Measurements from ENCODE around the gene RBMX.
"Not testable (repeated sequence)": the region's sequence is repeated elsewhere in the genome, so short reads cannot be mapped to it uniquely, and the experiment has no call there.

The RBMX gene

DNA sequence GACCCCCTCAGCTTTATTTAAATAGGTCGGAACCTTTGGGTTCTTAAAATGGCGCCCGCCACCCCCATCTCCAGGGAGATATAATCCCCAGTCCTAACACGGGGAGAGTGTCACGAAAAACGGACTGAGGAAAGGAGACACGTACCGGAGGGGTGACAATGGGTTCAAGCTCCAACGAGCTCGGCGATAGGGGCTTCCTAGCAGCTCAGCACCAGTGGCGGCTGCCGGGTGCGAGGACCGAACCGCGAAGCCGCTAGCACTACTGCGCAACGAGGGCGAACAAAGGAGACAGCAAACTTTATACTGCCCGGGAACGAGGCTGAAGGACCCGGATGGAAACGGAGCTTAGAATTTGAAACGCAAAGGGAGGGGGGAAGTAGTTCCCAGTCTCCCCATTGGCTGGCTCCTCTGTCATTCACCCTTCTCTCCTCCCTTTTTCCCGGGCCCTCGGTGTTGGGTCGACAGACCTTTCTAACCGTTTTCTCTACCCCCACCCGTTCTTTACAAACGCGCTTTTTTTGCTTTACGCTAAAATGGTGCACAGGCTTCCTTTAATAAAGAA, at the start of gene RBMX:
RBMX (minus strand) TSS at position 274 of the 562 bp plus-strand sequence. CDS start 1,298 bp downstream, outside the sequence.
- DNase-seq (ENCODE audit: low read depth) = peak; percentile 96
- peak within 1 kb of the TSS; percentile 89 for H3K4me3 ChIP-seq (replicated peaks; ENCODE audit: low read depth, low read length)
- TF ChIP-seq, protein P1, sequence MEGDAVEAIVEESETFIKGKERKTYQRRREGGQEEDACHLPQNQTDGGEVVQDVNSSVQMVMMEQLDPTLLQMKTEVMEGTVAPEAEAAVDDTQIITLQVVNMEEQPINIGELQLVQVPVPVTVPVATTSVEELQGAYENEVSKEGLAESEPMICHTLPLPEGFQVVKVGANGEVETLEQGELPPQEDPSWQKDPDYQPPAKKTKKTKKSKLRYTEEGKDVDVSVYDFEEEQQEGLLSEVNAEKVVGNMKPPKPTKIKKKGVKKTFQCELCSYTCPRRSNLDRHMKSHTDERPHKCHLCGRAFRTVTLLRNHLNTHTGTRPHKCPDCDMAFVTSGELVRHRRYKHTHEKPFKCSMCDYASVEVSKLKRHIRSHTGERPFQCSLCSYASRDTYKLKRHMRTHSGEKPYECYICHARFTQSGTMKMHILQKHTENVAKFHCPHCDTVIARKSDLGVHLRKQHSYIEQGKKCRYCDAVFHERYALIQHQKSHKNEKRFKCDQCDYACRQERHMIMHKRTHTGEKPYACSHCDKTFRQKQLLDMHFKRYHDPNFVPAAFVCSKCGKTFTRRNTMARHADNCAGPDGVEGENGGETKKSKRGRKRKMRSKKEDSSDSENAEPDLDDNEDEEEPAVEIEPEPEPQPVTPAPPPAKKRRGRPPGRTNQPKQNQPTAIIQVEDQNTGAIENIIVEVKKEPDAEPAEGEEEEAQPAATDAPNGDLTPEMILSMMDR (IDR thresholded peaks at IDR 0.05; ENCODE audit: low read length, missing control alignments) = no peak

DNA sequence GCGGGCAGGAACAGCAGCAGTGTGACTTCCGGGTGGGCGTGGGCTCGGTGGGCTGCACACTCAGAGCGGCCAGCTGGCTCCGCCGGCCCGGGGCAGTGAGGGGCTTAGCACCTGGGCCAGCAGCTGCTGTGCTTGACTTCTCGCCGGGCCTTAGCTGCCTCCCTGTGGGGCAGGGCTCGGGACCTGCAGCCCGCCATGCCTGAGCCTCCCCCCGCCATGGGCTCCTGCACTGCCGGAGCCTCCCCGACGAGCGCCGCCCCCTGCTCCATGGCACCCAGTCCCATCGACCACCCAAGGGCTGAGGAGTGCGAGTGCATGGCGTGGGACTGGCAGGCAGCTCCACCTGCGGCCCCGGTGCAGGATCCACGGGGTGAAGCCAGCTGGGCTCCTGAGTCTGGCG, 40.9 kb upstream of the RBMX start:
- H3K4me3 ChIP-seq (replicated peaks; ENCODE audit: low read depth, low read length); DNase-seq (ENCODE audit: low read depth): not testable (repeated sequence)

DNA sequence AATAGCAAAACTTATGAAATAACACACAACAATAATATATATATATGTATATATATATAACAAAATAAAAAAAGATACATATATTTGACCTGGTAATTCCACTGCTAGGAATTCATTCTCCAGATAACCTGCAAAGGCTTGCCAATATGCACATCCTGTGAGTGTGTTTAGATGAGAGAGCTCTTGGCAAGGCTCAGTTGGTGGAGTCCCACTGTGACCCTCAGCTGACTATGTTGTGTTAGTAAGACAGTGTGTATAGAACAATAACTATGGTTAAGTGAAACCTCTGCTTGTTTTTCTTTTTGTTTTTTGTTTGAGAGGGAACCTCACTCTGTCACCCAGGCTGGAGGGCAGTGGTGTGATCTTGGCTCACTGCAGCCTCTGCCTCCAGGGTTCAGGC, 39.5 kb upstream of the RBMX start:
- TF ChIP-seq, protein P1 (IDR thresholded peaks at IDR 0.05; ENCODE audit: low read length, missing control alignments) = no peak
- DNase-seq (ENCODE audit: low read depth) = peak; percentile 33

DNA sequence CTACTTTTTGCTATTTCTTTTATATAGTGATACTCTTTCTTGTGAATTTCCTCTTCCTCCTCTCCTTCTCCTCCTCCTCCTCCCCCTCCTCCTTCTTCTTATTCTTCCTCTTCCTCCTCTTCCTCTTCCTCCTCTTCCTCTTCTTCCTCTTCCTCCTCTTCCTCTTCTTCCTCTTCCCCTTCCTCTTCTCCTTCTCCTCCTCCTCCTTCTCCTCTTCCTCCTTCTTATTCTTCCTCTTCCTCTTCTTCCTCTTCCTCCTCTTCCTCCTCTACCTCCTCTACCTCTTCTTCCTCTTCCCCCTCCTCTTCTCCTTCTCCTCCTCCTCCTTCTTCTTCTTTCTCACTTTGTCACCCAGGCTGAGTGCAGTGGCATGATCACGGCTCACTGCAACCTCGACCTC, 36.3 kb upstream of the RBMX start:
- DNase-seq (ENCODE audit: low read depth) = no peak
- TF ChIP-seq, protein P1 (IDR thresholded peaks at IDR 0.05; ENCODE audit: low read length, missing control alignments) = no peak
- H3K4me3 ChIP-seq (replicated peaks; ENCODE audit: low read depth, low read length) = no peak overlapping the region

More for the DNA sequence above, 39.5 kb upstream of the RBMX start:
- H3K4me3 ChIP-seq (replicated peaks; ENCODE audit: low read depth, low read length) = no peak overlapping the region

DNA sequence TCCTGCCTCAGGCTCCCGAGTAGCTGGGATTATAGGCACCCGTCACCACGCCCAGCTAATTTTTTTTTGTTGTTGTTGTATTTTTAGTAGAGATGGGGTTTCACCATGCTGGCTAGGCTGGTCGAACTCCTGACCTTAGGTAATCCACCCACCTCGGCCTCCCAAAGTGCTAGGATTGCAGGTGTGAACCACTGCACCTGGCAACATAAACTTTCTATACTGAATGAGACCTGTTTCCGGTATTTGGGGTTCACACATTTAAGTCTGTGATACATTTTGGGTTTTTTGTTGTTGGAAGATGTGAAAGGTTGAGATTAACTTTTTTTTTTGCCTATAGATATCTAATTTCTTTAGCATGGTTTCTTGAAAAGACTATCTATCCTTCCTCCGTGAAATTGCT, 31.1 kb upstream of the RBMX start:
- DNase-seq (ENCODE audit: low read depth) = not testable (repeated sequence)

DNA sequence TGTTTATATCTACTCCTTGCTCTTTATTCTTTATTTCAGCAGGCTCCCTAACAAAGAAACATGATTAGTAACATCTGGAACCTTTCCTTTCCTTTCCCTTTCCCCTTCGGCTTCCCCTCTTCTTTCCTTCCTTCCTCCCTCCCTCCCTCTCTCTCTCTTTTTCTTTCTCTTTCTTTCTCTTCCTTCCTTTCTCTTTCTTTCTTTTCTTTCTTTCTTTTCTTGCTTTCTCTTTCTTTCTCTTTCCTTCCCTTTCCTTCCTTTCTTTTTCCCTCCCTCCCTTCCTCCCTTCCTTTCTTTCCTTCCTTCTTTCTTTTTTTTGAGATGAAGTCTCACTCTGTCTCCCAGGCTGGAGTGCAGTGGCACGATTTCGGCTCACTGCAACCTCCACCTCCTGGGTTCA, 30.7 kb upstream of the RBMX start:
- TF ChIP-seq, protein P1 (IDR thresholded peaks at IDR 0.05; ENCODE audit: low read length, missing control alignments) = no peak
- H3K4me3 ChIP-seq (replicated peaks; ENCODE audit: low read depth, low read length) = no peak overlapping the region
- no peak for DNase-seq (ENCODE audit: low read depth)

More for the DNA sequence above, 31.1 kb upstream of the RBMX start:
- not testable (repeated sequence) for H3K4me3 ChIP-seq (replicated peaks; ENCODE audit: low read depth, low read length)

DNA sequence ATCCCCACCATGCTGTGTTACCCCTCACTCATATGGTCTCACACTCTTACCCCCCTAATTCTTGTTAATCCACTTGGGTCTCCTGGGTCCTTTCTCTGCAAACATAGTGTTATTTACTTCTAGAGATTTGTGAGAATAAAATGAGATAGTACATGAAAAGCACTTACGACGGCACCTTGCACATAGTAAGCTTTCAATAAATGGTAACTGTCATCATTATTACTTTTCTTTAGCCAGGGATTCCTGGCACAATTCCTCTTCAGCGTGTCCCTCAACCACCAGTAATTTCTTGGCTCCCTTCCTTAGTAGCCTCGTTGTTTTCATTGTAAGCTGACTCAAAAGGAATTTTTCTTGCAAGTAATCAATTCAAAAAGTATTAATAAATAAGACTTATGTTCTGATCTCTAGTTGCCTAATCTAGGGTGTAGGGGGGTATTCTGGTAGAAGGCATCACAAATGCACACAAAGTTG, 30.1 kb upstream of the RBMX start:
- H3K4me3 ChIP-seq (replicated peaks; ENCODE audit: low read depth, low read length) = peak overlapping the region; percentile 66

More for the DNA sequence above, 30.1 kb upstream of the RBMX start:
- DNase-seq (ENCODE audit: low read depth) = peak; percentile 16
- TF ChIP-seq, protein P1 (IDR thresholded peaks at IDR 0.05; ENCODE audit: low read length, missing control alignments) = no peak
